ENCODE data around the gene KIF21B. TPM values are rescaled to one million over a fixed set of nuclear protein-coding genes. Genes with fewer than 3 reads are reported as not detected.

Gene KIF21B
- total RNA-seq, 1 experiment from 2014 or later, result 0.60 TPM

DNA sequence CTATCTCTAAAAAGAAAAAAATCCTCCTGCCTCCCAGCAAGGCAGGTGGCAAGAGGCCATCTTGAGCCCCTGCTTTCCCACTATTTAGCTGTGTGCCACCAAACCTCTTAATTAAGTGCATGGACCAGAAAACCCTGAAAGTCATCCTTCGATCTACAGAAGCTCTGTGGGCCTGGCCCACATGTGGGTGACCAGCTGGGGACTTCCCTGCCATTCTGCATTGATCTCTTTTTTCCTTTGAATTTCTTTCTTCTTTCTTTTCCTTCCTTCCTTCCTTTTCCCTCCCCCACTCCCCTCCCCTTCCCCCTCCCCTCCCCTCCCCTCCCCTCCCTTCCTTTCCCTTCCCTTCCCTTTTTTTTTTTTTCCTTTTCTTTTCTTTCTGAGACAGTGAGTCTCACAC lies 38.0 kb downstream of the KIF21B start:
- intact Hi-C loops (cut with micrococcal nuclease; ENCODE audit: unreplicated experiment), result no loop called here
- ChIA-PET CTCF (no interaction called here), POLR2A (ENCODE audit: low non-redundant PET) (no interaction called here)
- TF ChIP-seq EZH2 (IDR thresholded peaks at IDR 0.05; ENCODE audit: borderline replicate concordance, low read depth, low read length, poor library complexity, severe bottlenecking), result no peak
- TF ChIP-seq, protein P1, sequence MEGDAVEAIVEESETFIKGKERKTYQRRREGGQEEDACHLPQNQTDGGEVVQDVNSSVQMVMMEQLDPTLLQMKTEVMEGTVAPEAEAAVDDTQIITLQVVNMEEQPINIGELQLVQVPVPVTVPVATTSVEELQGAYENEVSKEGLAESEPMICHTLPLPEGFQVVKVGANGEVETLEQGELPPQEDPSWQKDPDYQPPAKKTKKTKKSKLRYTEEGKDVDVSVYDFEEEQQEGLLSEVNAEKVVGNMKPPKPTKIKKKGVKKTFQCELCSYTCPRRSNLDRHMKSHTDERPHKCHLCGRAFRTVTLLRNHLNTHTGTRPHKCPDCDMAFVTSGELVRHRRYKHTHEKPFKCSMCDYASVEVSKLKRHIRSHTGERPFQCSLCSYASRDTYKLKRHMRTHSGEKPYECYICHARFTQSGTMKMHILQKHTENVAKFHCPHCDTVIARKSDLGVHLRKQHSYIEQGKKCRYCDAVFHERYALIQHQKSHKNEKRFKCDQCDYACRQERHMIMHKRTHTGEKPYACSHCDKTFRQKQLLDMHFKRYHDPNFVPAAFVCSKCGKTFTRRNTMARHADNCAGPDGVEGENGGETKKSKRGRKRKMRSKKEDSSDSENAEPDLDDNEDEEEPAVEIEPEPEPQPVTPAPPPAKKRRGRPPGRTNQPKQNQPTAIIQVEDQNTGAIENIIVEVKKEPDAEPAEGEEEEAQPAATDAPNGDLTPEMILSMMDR (conservative IDR thresholded peaks at IDR 0.05; ENCODE audit: low read depth, low read length), result no peak
- Histone ChIP-seq H3K4me3 (ENCODE audit: low read depth, low read length, poor library complexity, severe bottlenecking) (no peak overlapping the region), H3K9me3 (ENCODE audit: low read depth, low read length, poor library complexity, severe bottlenecking) (no peaks in the 10 kb centered on the region), H3K27ac (ENCODE audit: low read depth, low read length, poor library complexity, severe bottlenecking) (no peak overlapping the region), H3K27me3 (replicated peaks; ENCODE audit: insufficient read depth, low read depth, low read length, poor library complexity) (no peaks in the 10 kb centered on the region), H3K36me3 (ENCODE audit: insufficient read depth, low read length, poor library complexity, severe bottlenecking) (no peaks in the 10 kb centered on the region), H3K4me1 (ENCODE audit: insufficient read depth, low read length, poor library complexity, severe bottlenecking) (no peaks in the 10 kb centered on the region)
- no peak for DNase-seq (ENCODE audit: low spot score)
- no TSS peak for BruUV-seq (replicated peaks)

DNA sequence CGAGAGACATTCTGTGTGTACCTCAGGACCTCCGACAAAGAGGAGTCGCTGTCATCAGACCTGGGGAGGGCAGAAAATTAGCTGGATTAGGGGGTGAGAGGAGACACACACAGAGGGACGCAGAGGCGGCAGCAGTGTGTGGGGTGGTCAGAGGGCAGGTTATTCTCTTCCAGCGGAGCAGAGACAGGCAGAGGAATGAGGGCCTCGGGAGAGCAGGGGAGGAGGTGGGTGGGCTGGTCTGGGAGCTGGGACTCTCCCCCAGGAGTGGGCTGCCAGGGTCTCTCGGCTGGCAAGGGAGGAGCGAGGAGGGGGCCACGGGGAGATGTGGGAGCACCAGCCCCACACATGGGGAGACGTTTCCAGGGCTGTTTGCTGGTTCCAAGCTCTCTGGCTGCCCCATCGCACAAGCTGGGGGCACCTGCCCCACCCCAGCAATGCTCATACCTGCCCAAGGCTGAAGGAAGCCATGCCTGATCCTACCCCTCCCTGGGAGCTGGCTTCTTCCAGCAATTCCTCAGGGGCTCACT lies 40.4 kb downstream of the KIF21B start:
- Histone ChIP-seq H3K36me3 (ENCODE audit: insufficient read depth, low read length, poor library complexity, severe bottlenecking) (no peaks in the 10 kb centered on the region), H3K9me3 (ENCODE audit: low read depth, low read length, poor library complexity, severe bottlenecking) (no peaks in the 10 kb centered on the region), H3K27me3 (replicated peaks; ENCODE audit: insufficient read depth, low read depth, low read length, poor library complexity) (no peaks in the 10 kb centered on the region), H3K4me1 (ENCODE audit: insufficient read depth, low read length, poor library complexity, severe bottlenecking) (no peaks in the 10 kb centered on the region), H3K4me3 (ENCODE audit: low read depth, low read length, poor library complexity, severe bottlenecking) (no peak overlapping the region), H3K27ac (ENCODE audit: low read depth, low read length, poor library complexity, severe bottlenecking) (no peak overlapping the region)
- intact Hi-C loops (cut with micrococcal nuclease; ENCODE audit: unreplicated experiment), result no loop called here
- ChIA-PET CTCF (interaction anchor here (3.2 kb wide), 1 partner anchor 11 kb away, joined by 9 read pairs; no protein-coding TSS in a partner anchor), POLR2A (ENCODE audit: low non-redundant PET) (no interaction called here)
- TF ChIP-seq, protein P1 (conservative IDR thresholded peaks at IDR 0.05; ENCODE audit: low read depth, low read length), result no peak
- no peak for TF ChIP-seq EZH2 (IDR thresholded peaks at IDR 0.05; ENCODE audit: borderline replicate concordance, low read depth, low read length, poor library complexity, severe bottlenecking)
- no TSS peak for BruUV-seq (replicated peaks)
- DNase-seq (ENCODE audit: low spot score), result no peak

DNA sequence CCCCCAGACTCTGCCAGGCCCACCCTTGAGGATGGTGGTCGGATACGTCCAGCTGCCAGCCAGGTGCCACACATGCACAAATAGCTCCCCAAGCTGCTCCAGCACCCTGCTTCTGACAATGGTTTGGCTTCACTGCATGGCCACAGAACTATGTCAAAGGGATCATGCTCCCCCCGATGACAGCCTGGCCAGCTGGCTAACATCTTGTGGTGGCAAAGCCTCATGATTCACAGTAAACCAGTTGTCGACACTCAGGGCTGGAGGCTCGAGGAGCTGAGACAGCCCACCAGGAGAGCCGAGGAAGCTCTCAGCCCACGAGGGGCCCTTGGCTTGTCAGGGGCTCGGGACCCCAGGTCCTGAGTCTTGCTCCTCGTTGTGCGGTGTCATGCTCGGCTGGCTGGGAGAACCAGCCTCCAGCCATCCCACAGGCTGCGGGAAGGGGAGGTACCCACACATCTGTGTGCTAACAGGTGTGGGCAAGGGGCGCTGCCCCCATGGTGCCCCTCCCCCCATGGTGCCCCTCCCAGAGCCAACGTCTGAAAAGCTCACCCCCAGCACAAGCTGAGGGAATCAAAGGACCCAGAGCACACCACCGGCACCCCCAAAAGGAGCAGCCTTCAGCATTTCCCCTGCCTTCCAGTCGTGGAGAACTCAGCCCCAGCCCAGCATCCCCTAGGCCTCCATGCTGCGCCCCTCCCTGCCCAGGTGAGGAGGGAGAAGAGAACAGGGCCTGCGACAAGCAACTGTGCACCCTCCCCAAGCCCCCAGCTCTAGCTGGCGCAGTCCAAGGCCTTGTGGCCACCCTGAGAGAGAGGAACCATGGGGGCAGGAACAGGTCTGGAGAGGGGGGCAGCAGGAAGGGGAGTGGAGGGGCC lies 41.2 kb downstream of the KIF21B start:
- H3K4me1 ChIP-seq (ENCODE audit: insufficient read depth, low read length, poor library complexity, severe bottlenecking), result no peaks in the 10 kb centered on the region
- H3K27me3 ChIP-seq (replicated peaks; ENCODE audit: insufficient read depth, low read depth, low read length, poor library complexity), result no peaks in the 10 kb centered on the region
- no peaks in the 10 kb centered on the region for H3K9me3 ChIP-seq (ENCODE audit: low read depth, low read length, poor library complexity, severe bottlenecking)
- no peak for DNase-seq (ENCODE audit: low spot score)
- ChIA-PET POLR2A (ENCODE audit: low non-redundant PET) (no interaction called here), CTCF (interaction anchor here (3.2 kb wide), 1 partner anchor 10 kb away, joined by 9 read pairs; no protein-coding TSS in a partner anchor)
- no peak overlapping the region for H3K27ac ChIP-seq (ENCODE audit: low read depth, low read length, poor library complexity, severe bottlenecking)
- TF ChIP-seq, protein P1 (conservative IDR thresholded peaks at IDR 0.05; ENCODE audit: low read depth, low read length), result no peak
- TF ChIP-seq EZH2 (IDR thresholded peaks at IDR 0.05; ENCODE audit: borderline replicate concordance, low read depth, low read length, poor library complexity, severe bottlenecking), result no peak
- H3K36me3 ChIP-seq (ENCODE audit: insufficient read depth, low read length, poor library complexity, severe bottlenecking), result no peaks in the 10 kb centered on the region
- no TSS peak for BruUV-seq (replicated peaks)
- intact Hi-C loops (cut with micrococcal nuclease; ENCODE audit: unreplicated experiment), result no loop called here
- H3K4me3 ChIP-seq (ENCODE audit: low read depth, low read length, poor library complexity, severe bottlenecking), result no peak overlapping the region

All from A673 (cell line).